Activated naive CD8-positive, alpha-beta T cell (primary cell): Measurements from ENCODE around the gene OTULIN.

ENCODE experiments used
- H3K27ac Mint-ChIP-seq: one replicate; pipeline ENCODE4 v1.8.0; 2021; ENCODE audit warnings: mixed read lengths
- H3K27me3 Mint-ChIP-seq: one replicate; pipeline ENCODE4 v1.8.0; 2021; ENCODE audit warnings: mixed read lengths
- H3K36me3 Mint-ChIP-seq: one replicate; pipeline ENCODE4 v1.8.0; 2021; ENCODE audit warnings: mixed read lengths
- H3K4me1 Mint-ChIP-seq: one replicate; pipeline ENCODE4 v1.8.0; 2021; ENCODE audit warnings: low read depth, mixed read lengths
- H3K4me3 Mint-ChIP-seq: one replicate; pipeline ENCODE4 v1.8.0; 2021; ENCODE audit warnings: mild to moderate bottlenecking, mixed read lengths
- H3K9me3 Mint-ChIP-seq: one replicate; pipeline ENCODE4 v1.8.0; 2021; ENCODE audit warnings: low read depth, mixed read lengths

The OTULIN gene

GRCh38 chr5:14728459-14728938 is 64.0 kb downstream of the OTULIN start:
- H3K4me3 Mint-ChIP-seq, result no peak overlapping the region
- peaks cover 12% of the 10 kb centered on the region for H3K4me1 Mint-ChIP-seq
- peaks cover 10% of the 10 kb centered on the region for H3K36me3 Mint-ChIP-seq
- no peak overlapping the region for H3K27ac Mint-ChIP-seq
- H3K9me3 Mint-ChIP-seq, result no peaks in the 10 kb centered on the region
- no peaks in the 10 kb centered on the region for H3K27me3 Mint-ChIP-seq

- no peak overlapping the region for H3K27ac Mint-ChIP-seq
- H3K4me3 Mint-ChIP-seq, result no peak overlapping the region
Observed at GRCh38 chr5:14729448-14730385, 65.2 kb downstream of the OTULIN start.

GRCh38 chr5:14730466-14730865 is 65.9 kb downstream of the OTULIN start:
- Mint-ChIP-seq H3K36me3 (peaks cover 5% of the 10 kb centered on the region), H3K4me1 (peaks cover 8% of the 10 kb centered on the region), H3K9me3 (no peaks in the 10 kb centered on the region), H3K27ac (no peak overlapping the region), H3K27me3 (no peaks in the 10 kb centered on the region), H3K4me3 (no peak overlapping the region)

More at GRCh38 chr5:14729448-14730385, 65.2 kb downstream of the OTULIN start:
- Mint-ChIP-seq H3K27me3 (no peaks in the 10 kb centered on the region), H3K4me1 (peaks cover 8% of the 10 kb centered on the region), H3K9me3 (no peaks in the 10 kb centered on the region), H3K36me3 (peaks cover 9% of the 10 kb centered on the region)

- H3K4me1 Mint-ChIP-seq, result peaks cover 8% of the 10 kb centered on the region
- no peaks in the 10 kb centered on the region for H3K27me3 Mint-ChIP-seq
- H3K9me3 Mint-ChIP-seq, result no peaks in the 10 kb centered on the region
- peaks cover 4% of the 10 kb centered on the region for H3K36me3 Mint-ChIP-seq
- H3K4me3 Mint-ChIP-seq, result no peak overlapping the region
- peak overlapping the region; percentile 66 for H3K27ac Mint-ChIP-seq
Observed at GRCh38 chr5:14730881-14731280, 66.4 kb downstream of the OTULIN start.

- peaks cover 2% of the 10 kb centered on the region for H3K4me1 Mint-ChIP-seq
- no peak overlapping the region for H3K4me3 Mint-ChIP-seq
- H3K36me3 Mint-ChIP-seq, result peaks cover 2% of the 10 kb centered on the region
- H3K27me3 Mint-ChIP-seq, result no peaks in the 10 kb centered on the region
- no peaks in the 10 kb centered on the region for H3K9me3 Mint-ChIP-seq
- H3K27ac Mint-ChIP-seq, result no peak overlapping the region
Observed at GRCh38 chr5:14732991-14733390, 68.5 kb downstream of the OTULIN start.

- Mint-ChIP-seq H3K27ac (no peak overlapping the region), H3K4me3 (no peak overlapping the region), H3K9me3 (no peaks in the 10 kb centered on the region), H3K36me3 (peaks cover 2% of the 10 kb centered on the region), H3K27me3 (no peaks in the 10 kb centered on the region), H3K4me1 (peaks cover 2% of the 10 kb centered on the region)
Observed at GRCh38 chr5:14733661-14734060, 69.1 kb downstream of the OTULIN start.

- Mint-ChIP-seq H3K27ac (no peak overlapping the region), H3K36me3 (peaks cover 2% of the 10 kb centered on the region), H3K27me3 (no peaks in the 10 kb centered on the region), H3K4me1 (peaks cover 2% of the 10 kb centered on the region), H3K4me3 (no peak overlapping the region), H3K9me3 (no peaks in the 10 kb centered on the region)
Observed at GRCh38 chr5:14734396-14734795, 69.9 kb downstream of the OTULIN start.

GRCh38 chr5:14735944-14736343 is 71.4 kb downstream of the OTULIN start:
- Mint-ChIP-seq H3K27ac (no peak overlapping the region), H3K9me3 (no peaks in the 10 kb centered on the region), H3K36me3 (peaks cover 2% of the 10 kb centered on the region), H3K27me3 (no peaks in the 10 kb centered on the region), H3K4me1 (peaks cover 2% of the 10 kb centered on the region), H3K4me3 (no peak overlapping the region)

- Mint-ChIP-seq H3K36me3 (peaks cover 8% of the 10 kb centered on the region), H3K9me3 (no peaks in the 10 kb centered on the region), H3K27me3 (no peaks in the 10 kb centered on the region), H3K4me3 (no peak overlapping the region), H3K4me1 (peaks cover 14% of the 10 kb centered on the region), H3K27ac (no peak overlapping the region)
Observed at GRCh38 chr5:14737291-14737690, 72.8 kb downstream of the OTULIN start.

- Mint-ChIP-seq H3K36me3 (peaks cover 8% of the 10 kb centered on the region), H3K27ac (peak overlapping the region; percentile 16), H3K9me3 (no peaks in the 10 kb centered on the region)
Observed at GRCh38 chr5:14738050-14738449, 73.5 kb downstream of the OTULIN start.

GRCh38 chr5:14739538-14739937 is 75.0 kb downstream of the OTULIN start:
- Mint-ChIP-seq H3K4me3 (no peak overlapping the region), H3K9me3 (no peaks in the 10 kb centered on the region), H3K4me1 (peaks cover 27% of the 10 kb centered on the region), H3K27me3 (no peaks in the 10 kb centered on the region), H3K36me3 (peaks cover 10% of the 10 kb centered on the region), H3K27ac (no peak overlapping the region)

More at GRCh38 chr5:14738050-14738449, 73.5 kb downstream of the OTULIN start:
- Mint-ChIP-seq H3K27me3 (no peaks in the 10 kb centered on the region), H3K4me3 (no peak overlapping the region), H3K4me1 (peaks cover 21% of the 10 kb centered on the region)

GRCh38 chr5:14739981-14740380 is 75.5 kb downstream of the OTULIN start:
- Mint-ChIP-seq H3K4me3 (no peak overlapping the region), H3K4me1 (peaks cover 28% of the 10 kb centered on the region), H3K9me3 (no peaks in the 10 kb centered on the region), H3K27ac (no peak overlapping the region), H3K27me3 (no peaks in the 10 kb centered on the region), H3K36me3 (peaks cover 10% of the 10 kb centered on the region)

- H3K36me3 Mint-ChIP-seq, result peaks cover 10% of the 10 kb centered on the region
- no peak overlapping the region for H3K27ac Mint-ChIP-seq
- no peaks in the 10 kb centered on the region for H3K9me3 Mint-ChIP-seq
- H3K4me1 Mint-ChIP-seq, result peaks cover 37% of the 10 kb centered on the region
- H3K4me3 Mint-ChIP-seq, result no peak overlapping the region
- no peaks in the 10 kb centered on the region for H3K27me3 Mint-ChIP-seq
Observed at GRCh38 chr5:14741131-14741530, 76.6 kb downstream of the OTULIN start.

GRCh38 chr5:14741801-14742440 is 77.4 kb downstream of the OTULIN start:
- H3K36me3 Mint-ChIP-seq, result peaks cover 7% of the 10 kb centered on the region
- peaks cover 40% of the 10 kb centered on the region for H3K4me1 Mint-ChIP-seq
- H3K27me3 Mint-ChIP-seq, result no peaks in the 10 kb centered on the region
- no peaks in the 10 kb centered on the region for H3K9me3 Mint-ChIP-seq
- peak overlapping the region; percentile 41 for H3K27ac Mint-ChIP-seq
- H3K4me3 Mint-ChIP-seq, result peak overlapping the region; percentile 32

GRCh38 chr5:14742498-14742897 is 78.0 kb downstream of the OTULIN start:
- Mint-ChIP-seq H3K27ac (peak overlapping the region; percentile 41), H3K9me3 (no peaks in the 10 kb centered on the region), H3K4me1 (peaks cover 40% of the 10 kb centered on the region), H3K4me3 (no peak overlapping the region), H3K36me3 (peaks cover 7% of the 10 kb centered on the region), H3K27me3 (no peaks in the 10 kb centered on the region)
